GM19395 (cell line): ENCODE data around the gene CMTM3.
"Not testable (repeated sequence)": the region's sequence is repeated elsewhere in the genome, so short reads cannot be mapped to it uniquely, and the experiment has no call there.

ENCODE experiments used
- ATAC-seq: cut with Tn5 transposase; IDR thresholded peaks from one replicate; pipeline ENCODE4 v1.9.1; 2021; ENCODE audit warnings: mild to moderate bottlenecking, moderate library complexity; ENCODE audit not compliant: unreplicated experiment

The CMTM3 gene

GRCh38 chr16:66608241-66609138 lies 4.0 kb downstream of the CMTM3 start:
- no peak for ATAC-seq

DNA sequence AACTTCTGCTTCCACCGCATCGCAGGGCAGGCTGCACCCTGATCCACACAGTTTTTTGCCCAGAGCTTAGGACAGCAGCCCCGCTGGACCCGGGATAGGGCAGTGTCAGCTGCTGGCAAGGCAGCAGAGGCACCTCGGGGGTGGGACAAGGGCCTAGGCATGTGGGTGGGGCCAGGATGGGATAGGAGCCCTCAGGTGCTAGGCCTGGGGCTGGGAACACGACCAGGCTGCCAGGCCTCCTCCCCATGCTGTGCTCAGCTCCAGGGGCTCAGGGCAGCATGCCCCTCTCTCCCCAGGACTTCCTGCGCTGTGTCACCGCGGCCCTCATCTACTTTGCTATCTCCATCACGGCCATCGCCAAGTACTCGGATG lies 4.6 kb downstream of the CMTM3 start:
- no peak for ATAC-seq

- ATAC-seq, result no peak
These were observed 5.8 kb downstream of the CMTM3 start for GRCh38 chr16:66610111-66610820.

- not testable (repeated sequence) for ATAC-seq
These were observed 7.4 kb downstream of the CMTM3 start for GRCh38 chr16:66611911-66612310.

GRCh38 chr16:66612422-66612821 lies 7.9 kb downstream of the CMTM3 start:
- no peak for ATAC-seq

DNA sequence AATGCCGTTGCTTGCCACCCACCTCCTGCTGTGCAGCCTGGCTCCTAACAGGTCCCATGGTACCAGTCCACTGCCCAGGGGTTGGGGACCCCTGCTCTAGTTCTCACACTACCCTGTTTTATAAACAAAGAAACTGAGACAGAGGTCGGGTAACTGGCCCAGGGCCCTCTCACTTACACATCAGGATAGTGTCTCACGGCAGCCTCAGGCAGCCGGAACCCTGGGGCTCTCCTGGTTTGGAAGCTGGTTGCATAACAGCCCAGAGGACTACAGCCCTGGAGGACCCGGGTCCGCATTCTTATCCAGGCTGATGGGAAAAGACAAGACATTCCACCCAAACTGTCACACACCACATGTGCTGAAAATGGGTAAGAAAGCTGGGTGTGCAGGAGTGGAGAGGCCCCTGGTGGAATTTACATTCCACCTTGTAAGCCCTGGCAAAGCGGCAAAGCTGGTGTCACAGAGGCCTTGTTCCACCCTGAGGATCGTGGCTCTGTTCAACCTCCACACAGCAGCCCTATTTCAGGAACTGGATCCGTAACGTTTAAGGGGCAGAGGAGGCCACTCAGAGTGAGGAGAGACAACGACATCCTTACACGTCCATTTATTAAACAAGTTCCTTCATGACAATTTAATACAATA lies 9.8 kb downstream of the CMTM3 start:
- no peak for ATAC-seq

DNA sequence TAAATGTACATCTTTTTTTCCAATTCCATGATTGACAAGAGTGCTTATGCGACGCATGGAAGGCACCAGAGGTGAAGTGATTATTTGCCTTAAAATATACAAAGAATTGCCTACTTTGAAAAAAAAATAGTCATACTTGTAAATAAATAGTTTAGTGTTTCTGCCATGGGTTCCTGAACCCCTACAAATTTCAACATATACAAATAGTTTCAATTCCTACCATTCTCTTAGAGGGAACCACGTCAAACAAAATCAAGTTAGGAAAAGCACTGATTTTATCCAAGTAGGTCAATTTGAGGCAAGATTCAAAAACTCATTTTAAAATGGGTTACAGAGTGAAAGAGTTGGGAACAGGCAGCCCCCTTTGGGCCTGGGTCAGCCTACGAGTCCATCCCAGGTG lies 11.7 kb downstream of the CMTM3 start:
- no peak for ATAC-seq

DNA sequence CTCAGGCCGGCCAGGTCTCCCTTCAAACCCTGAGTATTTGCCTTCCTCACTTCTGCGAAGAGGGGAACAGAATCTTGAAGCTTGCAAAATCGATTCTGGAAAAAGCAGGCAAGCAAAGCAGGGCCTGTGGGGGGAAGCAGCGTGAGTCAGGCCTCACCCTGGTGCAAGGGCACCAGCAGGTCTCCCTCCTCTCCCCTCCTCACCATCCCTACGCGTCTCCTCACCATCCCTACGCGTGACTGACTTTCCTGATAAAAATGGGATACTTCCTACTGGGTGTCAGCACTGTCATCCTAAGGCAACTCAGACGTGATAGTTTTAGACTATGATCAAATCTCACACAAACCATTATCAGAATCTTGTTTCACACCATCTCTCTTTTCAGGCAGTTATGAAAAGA lies 12.1 kb downstream of the CMTM3 start:
- ATAC-seq, result no peak

DNA sequence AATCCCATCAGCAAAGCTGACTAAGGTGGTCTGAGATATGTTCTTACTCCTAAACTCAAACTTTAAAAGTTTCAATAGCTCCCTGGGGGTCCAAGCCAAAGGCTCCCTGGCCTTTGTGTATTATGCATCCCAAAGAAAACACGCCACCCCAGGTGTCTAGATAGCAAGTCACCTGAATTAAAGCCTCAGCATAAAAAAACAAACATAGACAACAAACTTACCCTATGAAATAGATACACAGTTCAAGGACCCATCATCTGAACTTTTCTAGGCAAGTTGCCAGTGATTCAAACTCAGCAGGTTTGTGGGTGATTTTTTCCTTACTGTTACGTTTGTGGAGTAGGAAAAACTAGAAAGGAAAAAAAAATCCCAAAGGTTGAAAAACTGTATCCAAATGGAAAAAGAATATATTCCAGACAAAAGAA lies 12.5 kb downstream of the CMTM3 start:
- ATAC-seq, result no peak

GRCh38 chr16:66617728-66618127 lies 13.2 kb downstream of the CMTM3 start:
- no peak for ATAC-seq

DNA sequence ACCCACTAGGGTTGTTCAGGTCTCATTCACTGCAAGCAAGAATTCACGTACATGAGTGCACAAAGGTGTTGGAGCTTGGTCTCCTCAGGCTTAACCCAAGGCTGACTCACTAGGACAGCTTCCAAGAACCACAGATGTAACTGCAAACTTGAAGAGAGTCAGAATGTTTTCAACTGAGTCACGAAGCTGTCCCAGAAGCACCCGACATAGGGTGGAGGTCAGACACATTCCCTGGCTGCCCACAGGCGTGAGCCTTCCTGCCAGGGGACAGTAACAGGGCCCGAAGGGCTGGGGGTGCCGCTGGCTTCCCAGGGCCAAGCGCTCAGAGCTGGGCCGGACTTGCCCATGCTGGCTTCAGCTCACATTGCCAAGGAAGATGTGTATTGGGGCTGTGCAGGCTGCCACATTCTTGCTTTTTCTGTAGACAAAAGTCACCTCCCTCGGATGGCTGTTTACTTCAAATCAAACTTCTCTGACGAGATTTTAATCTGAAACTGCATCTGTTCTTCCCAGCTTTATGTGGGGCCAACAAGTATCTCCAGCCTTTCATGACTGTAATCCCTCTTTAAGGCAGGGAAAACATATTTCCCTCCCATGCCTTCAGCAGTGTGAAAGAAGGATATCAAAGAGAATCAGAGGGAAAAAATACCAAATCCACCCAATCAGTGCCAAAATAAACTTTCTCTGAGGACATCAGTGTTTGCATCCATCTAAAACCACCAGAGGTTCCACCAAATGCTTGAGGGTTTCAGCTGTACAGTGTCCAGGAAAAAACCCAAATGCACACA lies 14.3 kb downstream of the CMTM3 start:
- no peak for ATAC-seq

DNA sequence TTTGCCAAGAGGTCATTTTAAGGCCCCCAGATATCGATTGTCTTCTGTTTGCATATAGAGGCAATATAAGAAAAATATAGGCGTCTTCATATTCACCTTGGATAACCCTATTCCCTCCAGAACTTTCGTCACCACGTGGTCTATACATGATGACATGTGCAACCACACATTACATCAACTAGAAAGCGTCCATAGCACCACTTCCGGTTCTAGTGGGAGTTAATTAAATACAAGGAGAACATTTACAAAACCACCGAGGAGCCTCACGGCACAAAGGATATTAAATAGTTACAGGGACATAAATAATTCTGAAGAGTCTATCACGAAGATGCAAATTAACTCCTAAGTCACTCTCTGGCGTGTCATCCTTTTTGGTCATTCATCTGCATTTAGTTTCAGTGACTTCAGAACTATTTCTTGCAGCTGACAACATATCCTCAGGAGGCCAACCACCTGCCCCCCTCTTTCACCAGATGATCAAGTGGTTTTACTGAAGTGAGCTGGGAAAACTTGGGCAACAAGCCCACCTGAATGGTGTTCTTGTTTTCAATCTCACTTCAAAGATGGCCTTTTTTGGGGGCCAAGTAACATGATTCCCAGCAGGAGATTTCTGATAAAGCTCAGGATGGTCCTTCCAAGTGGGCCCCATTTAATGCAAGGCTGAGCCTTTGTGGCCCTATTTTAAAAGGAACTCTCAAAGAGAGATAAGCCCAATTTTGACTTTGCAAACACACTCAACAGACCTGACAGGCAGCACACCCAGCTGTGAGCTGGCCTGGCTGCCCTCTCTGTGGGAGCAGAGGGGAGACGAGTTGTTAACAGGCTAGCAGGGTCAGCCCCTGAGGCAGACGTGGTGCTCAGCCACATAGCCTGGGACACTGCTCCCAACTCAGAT lies 15.3 kb downstream of the CMTM3 start:
- no peak for ATAC-seq

GRCh38 chr16:66620429-66620795 lies 15.9 kb downstream of the CMTM3 start:
- no peak for ATAC-seq

DNA sequence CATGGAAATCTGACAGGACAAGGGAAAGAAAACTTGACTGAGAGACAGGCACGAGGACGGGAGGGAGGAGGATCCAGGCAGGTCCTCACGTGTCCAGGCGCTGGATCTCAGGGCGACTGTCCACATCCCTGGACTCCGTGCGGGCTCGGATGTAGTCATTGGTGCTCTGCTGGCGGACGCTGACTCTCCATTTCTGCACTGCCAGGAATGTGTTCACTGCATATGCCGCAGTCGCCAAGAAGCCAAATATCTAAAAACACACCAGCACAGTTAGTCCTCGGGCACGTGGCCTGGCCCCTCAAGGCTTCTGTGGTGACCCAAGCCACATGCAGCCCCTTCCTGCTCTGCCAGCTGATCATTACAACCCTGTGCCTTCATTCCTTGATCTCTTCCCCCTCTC lies 17.5 kb downstream of the CMTM3 start:
- ATAC-seq, result no peak

- ATAC-seq, result no peak
These were observed 18.4 kb downstream of the CMTM3 start for GRCh38 chr16:66622863-66623262.

DNA sequence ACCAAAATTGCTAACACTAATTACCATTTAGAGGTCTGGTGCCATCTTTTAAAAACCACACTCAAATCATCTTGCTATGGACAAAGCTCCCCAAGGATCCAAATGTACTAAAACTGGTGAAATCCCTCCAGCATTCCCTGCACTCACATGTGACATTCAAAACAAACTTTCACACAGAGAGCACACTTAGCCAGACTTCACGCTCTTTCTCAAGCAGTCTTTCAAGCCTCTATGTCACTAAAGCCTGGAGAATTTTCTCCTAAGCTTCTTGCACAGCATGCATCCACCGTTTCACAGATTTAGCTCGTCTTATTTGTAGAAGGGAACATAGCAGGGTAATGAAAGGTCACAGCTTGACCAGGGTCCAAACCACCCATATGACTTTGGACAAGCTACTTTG lies 19.3 kb downstream of the CMTM3 start:
- no peak for ATAC-seq

GRCh38 chr16:66627611-66628378 lies 23.3 kb downstream of the CMTM3 start:
- ATAC-seq, result not testable (repeated sequence)

- no peak for ATAC-seq
These were observed 25.4 kb downstream of the CMTM3 start for GRCh38 chr16:66629856-66630255.

GRCh38 chr16:66630561-66631260 lies 26.2 kb downstream of the CMTM3 start:
- not testable (repeated sequence) for ATAC-seq
